ENCODE data around the gene BACE2. TPM values are rescaled to one million over a fixed set of nuclear protein-coding genes. Genes with fewer than 3 reads are reported as not detected.
"Not testable (repeated sequence)": the region's sequence is repeated elsewhere in the genome, so short reads cannot be mapped to it uniquely, and the experiment has no call there.

Gene BACE2
- total RNA-seq, 2 donors from 2014 or later = 1.1 TPM

DNA sequence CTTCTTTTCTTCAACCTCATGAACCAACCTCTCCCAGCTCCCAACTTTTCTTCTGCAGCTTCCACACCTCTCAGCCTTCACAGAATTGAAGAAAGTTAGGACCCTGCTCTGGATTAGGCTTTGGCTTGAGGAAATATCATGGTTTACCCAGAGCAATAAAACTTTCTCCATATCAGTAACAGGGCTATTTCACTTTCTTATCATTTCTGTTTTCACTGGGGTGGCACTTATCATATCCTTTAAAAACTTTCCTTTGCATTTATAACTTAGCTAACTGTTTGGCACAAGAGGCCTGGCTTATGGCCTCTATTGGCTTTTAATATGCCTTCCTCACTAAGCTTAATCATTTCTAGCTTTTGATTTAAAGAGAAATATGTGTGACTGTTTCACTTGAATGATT lies 139.3 kb downstream of the BACE2 start:
- no peak for DNase-seq
- Mint-ChIP-seq H3K4me3 (no peak overlapping the region), H3K27ac (no peak overlapping the region), H3K9me3 (peaks cover 0 to 2% of the 10 kb centered on the region in 2 donors), H3K36me3 (ENCODE audit: insufficient read depth in 2 of 2) (no peaks in the 10 kb centered on the region), H3K27me3 (ENCODE audit: low read depth) (peaks cover 6% of the 10 kb centered on the region), H3K4me1 (ENCODE audit: low read depth) (no peaks in the 10 kb centered on the region)
- no peak for ATAC-seq (replicated peaks in 1 of 2)

DNA sequence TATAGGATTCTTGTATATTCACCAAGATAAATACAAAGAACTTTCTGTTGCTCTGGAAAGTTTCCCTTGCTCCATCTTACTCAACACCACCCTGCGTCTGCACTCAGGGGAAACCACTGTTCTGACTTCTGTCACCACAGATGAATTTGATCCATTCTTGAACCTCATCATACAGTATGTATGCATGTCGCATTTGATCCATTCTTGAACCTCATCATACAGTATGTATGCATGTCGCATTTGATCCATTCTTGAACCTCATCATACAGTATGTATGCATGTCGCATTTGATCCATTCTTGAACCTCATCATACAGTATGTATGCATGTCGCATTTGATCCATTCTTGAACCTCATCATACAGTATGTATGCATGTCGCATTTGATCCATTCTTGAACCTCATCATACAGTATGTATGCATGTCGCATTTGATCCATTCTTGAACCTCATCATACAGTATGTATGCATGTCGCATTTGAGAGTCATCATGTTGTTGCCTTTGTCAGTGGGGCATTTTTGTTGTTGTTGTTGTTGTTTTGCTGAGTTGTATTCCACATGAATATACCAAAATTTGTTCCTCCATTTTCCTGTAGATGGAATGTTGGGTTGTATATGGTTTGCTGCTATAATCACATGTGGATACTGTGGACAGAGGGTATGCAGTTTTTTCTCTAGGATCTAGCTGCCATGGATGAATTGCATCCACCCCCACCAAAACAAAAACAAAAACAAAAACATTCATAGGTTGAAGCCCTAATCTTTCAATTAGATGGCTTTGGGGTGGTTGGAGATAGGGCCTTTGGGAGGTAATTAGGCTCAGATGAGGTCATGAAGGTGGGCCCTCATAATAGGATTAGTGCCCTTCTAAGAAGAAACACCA lies 145.6 kb downstream of the BACE2 start:
- not testable (repeated sequence) for H3K4me3 Mint-ChIP-seq; H3K4me1 Mint-ChIP-seq (ENCODE audit: low read depth); H3K9me3 Mint-ChIP-seq; H3K36me3 Mint-ChIP-seq (ENCODE audit: insufficient read depth in 2 of 2); H3K27ac Mint-ChIP-seq; DNase-seq; ATAC-seq (replicated peaks in 1 of 2)
- H3K27me3 Mint-ChIP-seq (ENCODE audit: low read depth) = peaks cover 29% of the 10 kb centered on the region

GRCh38 chr21:41315726-41316125 lies 147.8 kb downstream of the BACE2 start:
- DNase-seq (no peak), ATAC-seq (replicated peaks in 1 of 2) (no peak)
- Mint-ChIP-seq H3K9me3 (no peaks in the 10 kb centered on the region), H3K27ac (no peak overlapping the region), H3K27me3 (ENCODE audit: low read depth) (peaks cover 23% of the 10 kb centered on the region), H3K4me1 (ENCODE audit: low read depth) (peaks cover 5% of the 10 kb centered on the region), H3K36me3 (ENCODE audit: insufficient read depth in 2 of 2) (peaks cover 0 to 2% of the 10 kb centered on the region in 2 donors), H3K4me3 (peak overlapping the region in 1 of 2 donors; percentile 29)

DNA sequence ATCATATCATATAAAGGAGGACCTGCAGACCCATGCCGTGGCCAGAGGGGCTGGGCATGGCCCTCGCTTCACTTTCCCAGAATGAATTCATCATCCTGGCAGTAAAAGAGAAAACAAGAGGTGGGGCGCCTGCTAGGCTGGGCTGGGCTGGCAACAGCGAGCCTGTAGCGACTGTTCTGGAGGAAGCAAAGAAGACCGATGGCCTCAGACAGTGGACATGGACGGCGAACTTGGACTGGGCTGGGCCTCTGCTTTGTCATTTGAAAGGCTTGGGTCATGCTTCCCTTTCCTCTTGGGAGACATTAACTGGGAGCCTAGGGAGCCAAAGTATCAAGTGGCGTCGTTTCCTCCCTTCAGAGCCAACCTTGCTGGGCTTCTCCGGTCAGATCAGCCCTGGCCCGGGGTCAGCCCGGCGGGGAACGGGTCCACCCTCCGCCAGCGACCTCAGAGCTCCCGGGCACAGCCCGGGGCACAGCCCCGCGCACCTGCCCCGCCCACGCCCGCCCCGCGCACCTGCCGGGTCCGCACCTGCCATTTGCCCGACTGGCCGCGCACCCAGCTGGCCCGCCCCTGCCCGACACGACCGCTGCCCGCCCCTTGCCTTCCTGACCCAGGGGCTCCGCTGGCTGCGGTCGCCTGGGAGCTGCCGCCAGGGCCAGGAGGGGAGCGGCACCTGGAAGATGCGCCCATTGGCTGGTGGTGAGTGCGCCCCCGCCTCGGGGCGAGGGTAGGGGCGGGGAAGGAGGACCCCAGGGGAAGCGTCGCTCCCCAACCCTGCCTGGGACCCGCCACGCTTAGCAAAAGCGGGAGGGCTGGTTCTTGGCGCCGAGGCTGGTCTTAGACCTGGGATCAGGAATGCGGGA lies 148.5 kb downstream of the BACE2 start, which contains the start of gene FAM3B:
Gene FAM3B, plus strand, starts transcription at position 602 of the 863 bp plus-strand sequence. Its CDS starts 79 bp downstream, at position 681.
- Mint-ChIP-seq H3K4me1 (ENCODE audit: low read depth) (peaks cover 12% of the 10 kb centered on the region), H3K36me3 (ENCODE audit: insufficient read depth in 2 of 2) (peaks cover 0 to 2% of the 10 kb centered on the region in 2 donors), H3K27me3 (ENCODE audit: low read depth) (peaks cover 23% of the 10 kb centered on the region), H3K4me3 (peak within 1 kb of the TSS; percentile 4 to 29), H3K27ac (no peak within 1 kb of the TSS), H3K9me3 (no peaks in the 10 kb centered on the region)
- ATAC-seq (replicated peaks in 1 of 2) = no peak
- no peak for DNase-seq

DNA sequence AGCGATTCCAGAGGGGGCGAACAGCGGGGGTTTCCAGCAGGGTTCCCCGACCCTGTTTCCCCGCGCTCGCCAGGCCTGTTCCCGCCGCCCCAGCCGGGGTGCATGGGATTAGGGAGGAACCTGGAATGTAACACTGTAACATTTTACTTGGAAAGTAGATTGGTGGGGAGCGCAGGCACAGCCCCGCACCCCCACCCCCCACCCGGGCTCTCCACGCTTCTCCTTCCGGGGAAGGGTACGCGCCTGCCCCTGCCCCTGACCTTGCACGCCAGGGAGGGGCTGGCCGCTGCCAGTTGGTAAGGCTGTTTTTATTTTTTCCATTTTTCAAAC lies 149.1 kb downstream of the BACE2 start:
- no peak for DNase-seq
- peak overlapping the region; percentile 4 to 17 for H3K4me3 Mint-ChIP-seq
- peaks cover 18% of the 10 kb centered on the region for H3K4me1 Mint-ChIP-seq (ENCODE audit: low read depth)
- peaks cover 28% of the 10 kb centered on the region for H3K27me3 Mint-ChIP-seq (ENCODE audit: low read depth)
- H3K27ac Mint-ChIP-seq = no peak overlapping the region
- no peaks in the 10 kb centered on the region for H3K9me3 Mint-ChIP-seq
- ATAC-seq (replicated peaks in 1 of 2) = no peak
- peaks cover 0 to 2% of the 10 kb centered on the region in 2 donors for H3K36me3 Mint-ChIP-seq (ENCODE audit: insufficient read depth in 2 of 2)

- H3K27me3 Mint-ChIP-seq (ENCODE audit: low read depth) = peaks cover 29% of the 10 kb centered on the region
- no peak for DNase-seq
- no peak overlapping the region for H3K27ac Mint-ChIP-seq
- no peak for ATAC-seq (replicated peaks in 1 of 2)
- H3K4me3 Mint-ChIP-seq = peak overlapping the region; percentile 4 to 17
- peaks cover 0 to 2% of the 10 kb centered on the region in 2 donors for H3K36me3 Mint-ChIP-seq (ENCODE audit: insufficient read depth in 2 of 2)
- no peaks in the 10 kb centered on the region for H3K9me3 Mint-ChIP-seq
- H3K4me1 Mint-ChIP-seq (ENCODE audit: low read depth) = peaks cover 18% of the 10 kb centered on the region
These were observed 149.5 kb downstream of the BACE2 start for GRCh38 chr21:41317458-41317857.

- ATAC-seq (replicated peaks in 1 of 2) = no peak
- Mint-ChIP-seq H3K4me3 (no peak overlapping the region), H3K4me1 (ENCODE audit: low read depth) (peaks cover 18% of the 10 kb centered on the region), H3K27me3 (ENCODE audit: low read depth) (peaks cover 29% of the 10 kb centered on the region), H3K9me3 (no peaks in the 10 kb centered on the region), H3K27ac (no peak overlapping the region), H3K36me3 (ENCODE audit: insufficient read depth in 2 of 2) (peaks cover 0 to 2% of the 10 kb centered on the region in 2 donors)
- no peak for DNase-seq
These were observed 150.3 kb downstream of the BACE2 start for GRCh38 chr21:41318218-41318617.

DNA sequence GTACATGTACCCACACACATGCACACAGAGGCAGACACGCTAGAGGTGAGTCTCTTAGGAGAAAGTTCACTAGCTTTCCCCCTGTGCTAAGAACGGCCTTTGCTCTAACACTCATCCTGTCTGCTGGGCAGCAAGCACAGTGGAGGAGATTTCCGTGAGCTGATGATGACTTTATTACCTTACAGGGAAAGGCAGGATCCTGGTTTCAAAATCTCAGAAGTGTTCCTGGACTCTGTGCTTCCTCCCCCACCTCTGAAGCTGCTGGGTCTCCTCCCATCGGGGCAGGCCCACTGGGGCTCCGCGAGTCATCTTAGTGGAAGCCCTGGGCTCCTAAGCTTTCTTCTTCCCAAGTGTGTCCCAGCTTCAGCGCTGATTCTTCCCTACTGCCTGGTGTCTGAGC lies 151.3 kb downstream of the BACE2 start:
- Mint-ChIP-seq H3K4me1 (ENCODE audit: low read depth) (peaks cover 18% of the 10 kb centered on the region), H3K36me3 (ENCODE audit: insufficient read depth in 2 of 2) (peaks cover 0 to 2% of the 10 kb centered on the region in 2 donors), H3K9me3 (no peaks in the 10 kb centered on the region), H3K4me3 (no peak overlapping the region), H3K27me3 (ENCODE audit: low read depth) (peaks cover 29% of the 10 kb centered on the region), H3K27ac (no peak overlapping the region)
- ATAC-seq (replicated peaks in 1 of 2) (no peak), DNase-seq (no peak)

- Mint-ChIP-seq H3K27me3 (ENCODE audit: low read depth) (peaks cover 13% of the 10 kb centered on the region), H3K4me1 (ENCODE audit: low read depth) (peaks cover 18% of the 10 kb centered on the region), H3K36me3 (ENCODE audit: insufficient read depth in 2 of 2) (peaks cover 0 to 2% of the 10 kb centered on the region in 2 donors), H3K27ac (no peak overlapping the region), H3K4me3 (no peak overlapping the region), H3K9me3 (no peaks in the 10 kb centered on the region)
- ATAC-seq (replicated peaks in 1 of 2) (peak; percentile 52 to 67), DNase-seq (peak; percentile 6 to 17)
These were observed 153.4 kb downstream of the BACE2 start for GRCh38 chr21:41321211-41321907.

DNA sequence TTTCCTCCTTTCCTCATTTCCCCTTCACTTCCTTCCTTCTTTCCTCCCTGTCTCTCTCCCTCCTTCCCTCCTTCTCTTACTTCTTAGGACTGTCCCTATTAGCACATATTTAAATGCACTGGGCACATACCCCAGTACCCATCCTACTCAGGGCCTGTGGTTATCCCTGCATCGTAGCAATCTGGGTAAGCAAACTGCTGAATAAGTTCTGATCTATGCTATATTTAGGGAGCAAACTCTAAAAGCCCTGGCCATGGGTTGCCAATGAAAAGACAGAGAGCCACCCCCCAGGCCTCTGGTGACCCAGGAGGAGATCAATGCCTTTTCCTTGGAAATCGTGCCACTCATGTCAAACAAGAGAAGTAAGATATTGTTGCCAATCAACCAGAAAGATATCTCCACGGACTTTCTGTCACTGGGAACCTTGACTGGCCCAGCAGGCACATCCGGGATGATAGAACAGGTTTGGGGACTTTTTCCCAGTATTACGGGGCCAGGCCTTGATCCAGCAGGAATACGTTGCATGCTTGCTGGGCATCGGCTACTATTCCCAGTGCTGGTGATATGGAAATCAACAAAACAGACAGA lies 154.0 kb downstream of the BACE2 start:
- peaks cover 0 to 2% of the 10 kb centered on the region in 2 donors for H3K36me3 Mint-ChIP-seq (ENCODE audit: insufficient read depth in 2 of 2)
- no peak overlapping the region for H3K4me3 Mint-ChIP-seq
- no peak overlapping the region for H3K27ac Mint-ChIP-seq
- ATAC-seq (replicated peaks in 1 of 2) (no peak), DNase-seq (no peak)
- no peaks in the 10 kb centered on the region for H3K9me3 Mint-ChIP-seq
- H3K4me1 Mint-ChIP-seq (ENCODE audit: low read depth) = peaks cover 18% of the 10 kb centered on the region
- H3K27me3 Mint-ChIP-seq (ENCODE audit: low read depth) = peaks cover 13% of the 10 kb centered on the region

DNA sequence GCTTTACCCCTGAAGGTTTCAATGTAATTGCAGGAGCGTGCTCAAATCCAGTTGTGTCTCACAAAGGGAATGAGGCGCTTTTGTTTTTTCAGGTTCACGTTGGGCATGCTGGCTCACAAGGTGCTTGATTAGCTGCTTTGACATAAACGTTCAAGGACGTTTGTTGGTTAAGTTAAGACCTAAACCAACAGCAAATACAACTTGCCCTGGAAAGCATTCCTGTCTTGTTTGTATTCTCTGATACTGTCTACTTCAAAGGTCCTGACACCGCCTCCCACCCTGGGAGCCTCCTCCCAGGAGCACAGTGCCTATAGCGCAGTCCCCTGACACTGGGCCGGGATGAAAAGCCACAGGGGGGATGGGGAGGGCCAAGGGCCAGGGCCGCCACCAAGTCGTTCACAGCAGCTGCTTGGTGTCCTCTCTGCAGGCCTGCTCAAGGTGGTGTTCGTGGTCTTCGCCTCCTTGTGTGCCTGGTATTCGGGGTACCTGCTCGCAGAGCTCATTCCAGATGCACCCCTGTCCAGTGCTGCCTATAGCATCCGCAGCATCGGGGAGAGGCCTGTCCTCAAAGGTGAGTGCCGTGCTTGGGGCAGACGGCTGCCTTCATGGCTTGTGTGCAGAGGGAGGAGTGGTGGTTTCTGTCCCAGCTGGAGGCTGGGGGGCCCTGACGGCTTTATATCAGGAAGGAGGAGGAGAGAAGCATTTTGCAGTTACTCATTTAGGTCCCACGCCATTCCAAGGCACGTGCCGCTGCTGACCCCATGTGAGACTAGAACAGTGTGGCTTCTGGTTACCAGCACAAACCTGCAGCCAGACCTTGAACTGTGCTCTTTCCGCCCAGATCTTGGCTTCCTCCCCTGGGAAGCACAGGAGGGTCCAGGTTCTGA lies 154.8 kb downstream of the BACE2 start:
- H3K9me3 Mint-ChIP-seq = no peaks in the 10 kb centered on the region
- H3K27me3 Mint-ChIP-seq (ENCODE audit: low read depth) = peaks cover 7% of the 10 kb centered on the region
- ATAC-seq (replicated peaks in 1 of 2) (no peak), DNase-seq (no peak)
- no peaks in the 10 kb centered on the region for H3K36me3 Mint-ChIP-seq (ENCODE audit: insufficient read depth in 2 of 2)
- no peak overlapping the region for H3K27ac Mint-ChIP-seq
- no peak overlapping the region for H3K4me3 Mint-ChIP-seq
- peaks cover 14% of the 10 kb centered on the region for H3K4me1 Mint-ChIP-seq (ENCODE audit: low read depth)

Data from activated T-cell treated with anti-CD3 and anti-CD28 coated beads, Interleukin-2, amount 50 U/mL, for 72 hours (primary cell).